Activated CD8-positive, alpha-beta memory T cell treated with anti-CD3 and anti-CD28 coated beads, Interleukin-2, amount 50 U/mL, for 4 hours (primary cell): ENCODE data around the gene STARD6.
"Not testable (repeated sequence)": the region's sequence is repeated elsewhere in the genome, so short reads cannot be mapped to it uniquely, and the experiment has no call there.

Experiments used
- DNase-seq: peaks from one replicate; pipeline ENCODE4 v3.0.0-alpha.2; 2020

Gene STARD6

GRCh38 chr18:54335638-54336173 is 22.0 kb downstream of the STARD6 start:
- no peak for DNase-seq

DNA sequence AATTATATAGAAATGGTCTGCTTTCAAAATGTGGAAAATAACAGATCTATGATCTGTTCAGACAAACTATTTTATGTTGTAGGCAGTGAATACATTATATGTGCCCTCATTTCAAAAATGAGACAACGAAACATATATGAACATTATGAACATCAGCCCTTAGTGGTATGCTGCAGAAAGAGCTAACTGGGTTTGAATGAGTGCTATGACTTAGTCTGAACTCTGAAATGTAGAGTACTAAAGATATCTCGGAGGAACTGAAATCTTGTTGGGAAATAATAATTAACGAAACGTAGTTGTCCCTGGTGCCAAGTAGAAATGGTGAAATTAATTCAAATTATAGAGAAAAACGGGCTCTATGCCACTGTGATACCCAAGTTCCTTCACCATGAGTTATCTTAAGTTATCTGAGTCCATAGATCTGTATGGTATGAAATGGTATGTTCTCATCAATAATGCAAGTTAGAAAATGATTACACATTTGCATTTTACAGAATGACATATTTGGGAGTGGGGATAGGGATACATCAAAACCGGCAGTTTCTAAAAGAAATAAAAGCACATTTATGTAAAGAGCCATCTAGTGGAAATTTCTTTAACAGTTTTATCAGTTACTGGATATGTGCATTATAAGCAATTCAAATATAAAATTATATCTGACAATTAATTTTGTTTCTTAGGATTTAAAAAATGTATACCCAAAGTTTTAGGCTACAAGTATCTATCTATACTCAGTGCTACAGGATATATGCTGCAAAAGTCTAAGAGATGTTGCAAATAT is 26.7 kb downstream of the STARD6 start:
- no peak for DNase-seq

- no peak for DNase-seq
These were observed 27.9 kb downstream of the STARD6 start for GRCh38 chr18:54329787-54330186.

- DNase-seq: no peak
These were observed 29.8 kb downstream of the STARD6 start for GRCh38 chr18:54327818-54328217.

- no peak for DNase-seq
These were observed 33.7 kb downstream of the STARD6 start for GRCh38 chr18:54323970-54324369.

DNA sequence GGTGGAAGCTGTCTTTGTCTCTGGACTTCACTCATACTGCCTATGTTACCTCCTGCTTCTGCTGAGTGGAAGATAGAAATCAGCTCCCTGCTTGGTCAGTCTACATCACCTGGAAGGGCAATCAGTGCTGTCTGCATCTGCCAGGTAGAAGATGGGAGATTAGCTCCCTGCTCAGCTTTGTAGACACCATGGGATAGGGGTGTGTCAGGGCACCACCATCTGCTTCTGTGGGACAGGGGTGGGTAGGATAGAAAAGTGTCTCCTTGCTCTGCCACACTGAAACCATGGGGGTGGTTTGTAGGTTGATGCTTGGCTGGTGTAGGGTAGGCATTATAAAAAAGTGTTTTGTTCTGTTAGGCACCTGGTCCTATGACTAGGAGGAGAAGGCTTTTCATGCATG is 34.1 kb downstream of the STARD6 start:
- DNase-seq: no peak

- no peak for DNase-seq
These were observed 41.4 kb downstream of the STARD6 start for GRCh38 chr18:54316071-54316820.

GRCh38 chr18:54309564-54309963 is 48.1 kb downstream of the STARD6 start:
- DNase-seq: not testable (repeated sequence)

DNA sequence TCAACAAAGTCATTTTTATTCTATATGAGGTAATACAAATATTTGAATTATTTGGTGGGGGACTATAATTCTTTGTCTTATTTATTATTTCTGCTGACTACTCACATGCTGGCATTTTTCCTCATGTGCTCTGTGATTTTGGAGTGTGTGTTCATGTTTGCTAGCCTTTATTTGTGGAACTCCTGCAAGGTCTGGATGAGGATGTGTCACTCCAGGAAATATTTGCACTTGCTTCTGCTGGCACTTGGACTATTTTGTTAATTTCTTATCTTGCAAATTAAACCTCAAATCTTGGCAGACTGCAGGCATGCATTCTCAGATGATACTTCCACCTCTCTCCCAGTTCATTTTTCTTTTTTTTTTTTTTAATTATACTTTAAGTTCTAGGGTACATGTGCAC is 54.2 kb downstream of the STARD6 start:
- DNase-seq: no peak

DNA sequence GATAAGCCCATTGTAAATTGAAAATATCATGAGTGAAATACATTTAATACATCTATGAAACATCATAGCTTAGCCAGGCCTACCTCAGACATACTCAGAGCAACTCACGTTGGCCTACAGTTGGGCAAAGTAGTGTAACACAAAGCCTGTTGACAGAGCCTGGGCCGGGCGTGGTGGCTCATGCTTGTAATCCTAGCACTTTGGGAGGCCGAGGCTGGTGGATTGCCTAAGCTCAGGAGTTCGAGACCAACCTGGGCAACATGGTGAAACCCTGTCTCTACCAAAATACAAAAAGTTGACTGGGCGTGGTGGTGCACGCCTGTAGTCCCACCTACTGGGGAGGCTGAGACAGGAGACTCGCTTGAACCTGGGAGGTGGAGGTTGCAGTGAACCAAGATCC is 58.7 kb downstream of the STARD6 start:
- not testable (repeated sequence) for DNase-seq

- DNase-seq: no peak
These were observed 61.6 kb downstream of the STARD6 start for GRCh38 chr18:54296062-54296461.

GRCh38 chr18:54294274-54294673 is 63.4 kb downstream of the STARD6 start:
- DNase-seq: no peak

DNA sequence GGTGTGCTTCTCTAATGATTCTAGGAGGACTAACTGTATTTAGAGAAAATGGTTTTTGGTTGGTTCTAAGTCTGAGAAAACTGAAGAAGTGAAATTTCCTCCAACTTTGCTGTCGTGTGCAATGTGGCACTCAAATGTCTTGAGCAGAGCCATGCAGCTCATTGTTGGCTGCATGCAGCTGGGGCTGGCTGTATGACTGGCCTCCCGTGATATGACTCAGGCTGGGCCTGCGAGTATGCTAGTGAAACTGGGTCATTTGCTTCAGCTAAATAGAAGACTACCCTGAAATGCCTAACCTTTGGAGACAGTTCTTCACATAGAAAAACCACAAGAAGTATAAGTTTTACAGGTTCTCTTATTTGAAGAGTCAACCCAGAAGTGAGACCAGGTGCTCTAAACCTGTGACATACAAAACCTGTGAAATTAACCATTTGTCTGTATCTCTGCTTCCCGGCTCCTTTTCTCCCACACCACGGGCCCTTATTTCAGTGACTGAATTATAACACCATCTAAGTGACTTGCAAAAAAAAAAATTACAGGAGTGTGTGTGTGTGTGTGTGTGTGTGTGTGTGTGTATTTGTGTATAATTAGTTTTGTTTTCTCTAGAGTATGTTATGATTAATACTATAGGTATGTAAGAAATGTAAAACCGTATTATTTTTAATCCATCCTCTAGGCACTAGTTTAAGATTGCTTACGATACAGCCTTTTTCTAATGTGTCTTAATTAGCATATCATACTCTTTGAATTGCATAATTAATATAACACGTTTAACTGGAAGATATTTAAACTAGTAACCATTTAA is 72.5 kb downstream of the STARD6 start:
- DNase-seq: peak; percentile 18

DNA sequence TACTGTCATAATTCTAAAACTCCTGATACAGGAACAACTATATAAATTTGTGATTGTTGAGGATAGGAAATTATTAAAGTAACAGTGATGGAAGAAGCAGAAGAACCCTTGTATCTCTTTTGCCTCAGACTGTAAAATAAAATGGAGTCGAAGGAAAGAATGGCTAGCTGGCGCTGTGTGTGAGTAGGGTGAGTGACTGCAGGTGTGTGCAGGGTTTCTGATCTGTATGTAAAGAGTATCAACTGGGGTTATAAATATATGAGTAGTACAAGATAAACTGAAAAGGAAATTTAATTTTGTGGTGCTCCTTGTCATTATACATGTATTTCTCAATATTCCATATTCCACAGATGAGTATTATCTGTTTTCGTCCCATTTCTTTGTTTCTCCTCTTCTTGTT is 73.1 kb downstream of the STARD6 start:
- no peak for DNase-seq

DNA sequence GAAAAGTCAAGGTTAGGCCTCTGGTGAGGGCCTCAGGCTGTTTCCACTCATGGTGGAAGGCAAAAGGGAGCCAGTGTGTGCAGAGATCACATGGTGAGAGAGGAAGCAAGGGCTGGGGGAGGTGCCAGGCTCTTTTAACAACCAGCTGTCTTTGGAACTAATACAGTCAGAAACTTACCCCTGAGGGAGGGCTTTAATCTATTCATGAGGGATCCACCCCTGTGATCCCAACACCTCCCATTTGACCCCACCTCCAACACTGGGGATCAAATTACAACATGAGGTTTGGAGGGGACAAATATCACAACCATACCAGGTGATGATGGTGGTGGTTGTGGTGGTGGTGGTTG is 77.5 kb downstream of the STARD6 start:
- DNase-seq: no peak

DNA sequence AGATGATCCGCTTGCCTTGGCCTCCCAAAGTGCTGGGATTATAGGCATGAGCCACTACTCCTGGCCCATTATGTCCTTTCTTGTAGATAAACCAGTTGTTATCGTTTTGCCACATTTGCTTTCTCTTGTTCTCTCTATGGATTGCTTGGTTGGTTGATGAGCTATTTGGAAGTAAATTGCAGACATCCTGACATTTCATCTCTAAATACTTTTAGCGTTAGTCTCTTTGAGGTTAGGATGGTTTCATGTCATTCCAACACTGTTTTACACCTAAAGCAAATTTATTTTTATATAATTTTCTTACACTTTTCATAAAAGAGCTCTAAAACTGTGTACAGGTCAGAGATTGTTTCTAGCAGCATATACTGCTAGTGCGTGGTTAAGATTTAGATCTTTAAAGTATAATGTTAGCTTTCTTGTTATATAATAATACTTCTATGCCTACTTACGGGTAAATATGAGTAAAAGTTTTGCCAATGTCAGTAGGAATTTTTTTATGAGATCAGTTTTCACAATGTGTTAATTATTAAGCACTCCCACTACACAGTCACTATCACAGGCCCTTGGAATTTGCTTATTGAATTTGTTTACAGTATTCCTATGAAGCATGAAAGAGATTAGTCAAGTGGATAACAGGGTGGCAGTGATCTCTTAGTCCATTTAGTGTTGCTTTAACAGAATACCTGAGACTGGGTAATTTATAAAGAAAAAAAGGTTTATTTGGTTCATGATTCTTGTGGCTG is 78.0 kb downstream of the STARD6 start:
- no peak for DNase-seq

DNA sequence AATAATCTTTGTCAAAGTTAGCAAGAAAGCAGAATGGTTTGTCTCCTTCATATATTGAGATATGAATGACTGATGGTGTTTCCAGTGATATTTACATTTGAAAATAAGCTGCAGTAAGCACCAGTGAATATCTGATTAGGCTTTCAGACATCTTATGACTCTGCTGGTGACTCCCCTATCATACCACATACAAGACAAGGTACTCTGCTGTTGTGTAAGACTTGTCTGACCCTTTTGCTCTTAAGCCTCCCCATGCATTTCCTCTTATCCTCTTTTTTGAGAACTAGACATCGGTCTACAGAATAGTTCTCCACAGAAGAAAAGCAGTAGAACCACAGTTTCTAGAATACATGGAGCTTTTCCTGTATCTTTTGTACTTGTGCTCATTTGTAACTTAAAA is 79.0 kb downstream of the STARD6 start:
- no peak for DNase-seq

GRCh38 chr18:54277899-54278298 is 79.8 kb downstream of the STARD6 start:
- DNase-seq: no peak
